HG02938 (cell line): ENCODE data around the gene MRPL43.
"Not testable (repeated sequence)": the region's sequence is repeated elsewhere in the genome, so short reads cannot be mapped to it uniquely, and the experiment has no call there.

Experiments used
- ATAC-seq: cut with Tn5 transposase; IDR thresholded peaks from one replicate; pipeline ENCODE4 v1.9.1; 2021; ENCODE audit warnings: mild to moderate bottlenecking, moderate library complexity; ENCODE audit not compliant: unreplicated experiment

Gene MRPL43

DNA sequence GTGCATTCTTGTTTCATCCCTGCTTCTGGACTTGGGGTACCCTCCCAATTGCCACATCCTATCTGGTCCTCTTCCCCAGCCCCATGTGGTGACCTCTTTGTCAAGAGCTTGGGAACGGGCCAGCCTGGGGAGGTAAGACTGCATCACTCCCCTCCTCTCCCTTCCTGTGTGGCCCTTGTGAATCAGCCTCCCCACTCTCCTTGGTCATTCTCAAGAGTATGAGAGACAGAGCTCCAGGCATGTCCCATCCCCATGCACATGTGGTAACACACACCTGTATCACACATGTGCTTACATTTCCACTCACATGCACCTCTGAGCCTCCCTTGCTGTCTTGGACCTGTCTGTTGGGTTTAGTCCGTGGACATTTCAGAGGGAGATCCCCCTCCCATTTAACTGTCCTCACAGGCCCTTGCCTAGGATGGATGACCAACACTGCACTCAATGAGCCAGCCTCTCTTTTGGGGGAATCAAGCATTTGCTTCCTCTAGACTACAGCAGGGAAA lies 2.6 kb downstream of the MRPL43 start:
- no peak for ATAC-seq

DNA sequence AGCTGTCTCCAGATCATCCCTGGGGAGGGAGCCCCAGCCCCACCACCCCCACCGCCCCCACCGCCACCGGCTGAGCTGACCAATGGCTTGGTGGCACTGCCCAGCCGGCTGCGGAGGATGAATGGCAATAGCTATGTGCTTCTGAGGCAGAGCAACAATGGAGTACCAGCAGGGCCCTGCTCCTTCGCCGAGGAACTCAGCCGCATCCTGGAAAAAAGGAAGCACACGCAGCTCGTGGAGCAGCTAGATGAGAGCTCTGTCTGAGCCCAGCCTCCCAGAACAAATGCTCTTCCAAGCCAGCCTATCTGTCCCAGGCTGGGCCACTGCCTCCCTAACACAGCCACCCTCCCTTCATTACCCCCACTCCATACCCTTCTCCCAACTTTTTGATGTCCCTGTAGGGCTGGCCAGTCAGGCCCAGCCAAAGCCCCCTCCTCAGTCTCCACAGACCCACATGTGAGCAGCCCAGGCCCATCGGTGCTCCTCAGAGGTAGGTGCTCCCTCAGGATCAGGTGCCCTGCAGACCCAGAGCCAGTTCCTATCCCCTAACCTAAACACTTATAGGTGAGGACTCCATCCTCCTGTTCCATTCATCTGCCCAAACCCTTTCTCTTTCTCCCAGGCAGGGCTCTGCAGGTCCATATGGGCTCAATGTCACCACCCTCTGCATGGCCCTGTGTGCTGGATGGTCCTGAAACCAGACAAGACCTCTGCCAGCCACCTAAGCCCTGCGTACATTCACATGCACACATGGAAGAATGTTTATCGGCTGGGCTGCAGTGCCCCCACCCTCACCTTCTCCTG lies 3.2 kb downstream of the MRPL43 start:
- ATAC-seq = no peak

DNA sequence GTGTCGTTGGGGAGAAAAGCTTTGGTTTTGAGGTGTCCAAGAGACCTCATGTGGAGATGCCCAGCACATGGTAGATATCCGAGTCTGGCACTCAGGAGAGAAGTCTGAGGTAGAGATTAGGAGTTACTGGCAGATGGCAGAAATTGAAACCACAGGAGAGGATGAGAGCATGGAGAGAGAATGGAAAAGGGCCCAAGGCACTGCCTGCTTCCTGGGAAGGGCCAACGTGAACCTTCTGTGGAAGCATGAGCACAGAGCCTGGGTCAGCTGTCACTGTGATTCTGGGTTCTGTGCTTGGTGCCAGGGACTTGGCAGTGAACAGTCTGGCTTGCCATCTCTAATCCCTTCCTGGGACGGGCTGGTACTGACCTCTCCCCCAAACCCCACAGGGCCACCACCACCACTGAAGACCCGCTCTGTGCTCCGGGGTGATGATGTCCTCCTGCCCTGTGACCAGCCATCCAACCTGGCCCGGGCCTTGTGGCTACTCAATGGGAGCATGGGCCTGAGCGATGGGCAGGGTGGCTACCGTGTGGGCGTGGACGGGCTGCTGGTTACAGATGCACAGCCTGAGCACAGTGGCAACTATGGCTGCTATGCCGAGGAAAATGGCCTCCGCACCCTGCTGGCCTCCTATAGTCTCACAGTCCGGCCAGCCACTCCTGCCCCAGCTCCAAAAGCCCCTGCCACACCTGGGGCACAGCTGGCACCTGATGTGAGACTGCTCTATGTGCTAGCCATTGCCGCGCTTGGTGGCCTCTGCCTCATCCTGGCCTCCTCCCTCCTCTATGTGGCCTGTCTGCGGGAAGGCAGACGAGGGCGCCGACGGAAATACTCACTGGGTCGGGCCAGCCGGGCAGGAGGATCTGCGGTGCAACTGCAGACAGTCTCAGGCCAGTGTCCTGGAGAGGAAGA lies 4.1 kb downstream of the MRPL43 start:
- no peak for ATAC-seq

DNA sequence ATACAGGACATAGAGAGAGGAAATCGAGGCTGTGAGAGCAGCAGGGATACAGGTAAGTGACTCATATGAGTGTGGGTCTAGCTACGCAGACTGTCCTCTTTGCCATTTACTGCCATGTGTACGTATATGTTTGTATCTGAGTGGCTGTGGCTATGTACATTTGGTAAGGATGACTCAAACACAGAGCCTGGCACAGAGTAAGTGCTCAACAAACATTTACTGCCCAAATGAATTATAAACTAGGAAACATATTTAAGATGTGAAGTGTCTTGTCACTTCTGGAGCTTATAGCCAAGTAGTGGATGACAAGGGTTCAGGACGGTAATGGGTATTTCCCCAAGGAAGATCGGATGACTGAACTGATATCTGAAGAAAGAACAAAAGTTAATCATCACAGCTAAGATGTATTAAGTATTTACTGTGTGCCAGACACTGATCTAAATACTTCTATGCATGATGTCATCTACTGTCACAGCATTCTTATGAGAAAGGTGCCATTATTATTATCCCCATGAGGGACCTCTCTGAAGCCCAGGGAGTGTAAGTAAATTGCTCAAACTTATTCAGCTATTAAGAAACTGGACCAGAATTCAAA lies 6.0 kb downstream of the MRPL43 start:
- no peak for ATAC-seq

DNA sequence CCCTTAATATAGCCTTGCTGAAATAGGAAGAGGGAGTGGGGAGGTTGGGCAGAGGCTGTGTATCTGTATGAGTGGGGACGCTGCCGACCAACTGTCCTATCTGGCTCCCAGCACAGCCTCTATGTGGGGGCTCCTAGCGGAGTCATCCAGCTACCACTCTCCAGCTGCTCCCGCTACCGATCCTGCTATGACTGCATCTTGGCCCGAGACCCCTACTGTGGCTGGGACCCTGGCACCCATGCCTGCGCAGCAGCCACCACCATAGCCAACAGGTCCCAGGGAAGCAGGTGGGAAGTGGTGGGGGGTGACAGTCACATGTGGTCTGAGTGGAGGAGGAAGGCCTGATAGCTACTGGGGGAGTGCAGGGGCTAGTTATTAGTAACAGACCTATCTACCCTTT lies 6.6 kb downstream of the MRPL43 start:
- ATAC-seq = no peak

DNA sequence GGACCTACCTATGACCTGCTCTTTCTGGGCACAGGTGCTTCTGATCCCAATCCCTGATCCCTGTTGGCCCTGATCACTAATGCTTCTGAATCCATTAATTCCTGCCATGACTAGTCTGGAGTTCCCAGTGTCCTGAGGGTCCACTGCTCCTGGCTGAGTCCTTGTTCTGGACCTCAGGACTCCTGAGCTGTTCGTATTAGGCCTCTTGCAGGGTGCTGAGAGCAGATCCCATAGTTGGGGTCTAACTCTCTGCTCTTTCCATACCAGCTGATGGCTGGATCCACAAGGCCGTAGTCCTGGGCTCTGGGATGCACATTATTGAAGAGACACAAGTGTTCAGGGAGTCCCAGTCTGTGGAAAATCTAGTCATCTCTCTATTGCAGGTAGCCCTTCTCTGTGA lies 7.0 kb downstream of the MRPL43 start:
- ATAC-seq = no peak

DNA sequence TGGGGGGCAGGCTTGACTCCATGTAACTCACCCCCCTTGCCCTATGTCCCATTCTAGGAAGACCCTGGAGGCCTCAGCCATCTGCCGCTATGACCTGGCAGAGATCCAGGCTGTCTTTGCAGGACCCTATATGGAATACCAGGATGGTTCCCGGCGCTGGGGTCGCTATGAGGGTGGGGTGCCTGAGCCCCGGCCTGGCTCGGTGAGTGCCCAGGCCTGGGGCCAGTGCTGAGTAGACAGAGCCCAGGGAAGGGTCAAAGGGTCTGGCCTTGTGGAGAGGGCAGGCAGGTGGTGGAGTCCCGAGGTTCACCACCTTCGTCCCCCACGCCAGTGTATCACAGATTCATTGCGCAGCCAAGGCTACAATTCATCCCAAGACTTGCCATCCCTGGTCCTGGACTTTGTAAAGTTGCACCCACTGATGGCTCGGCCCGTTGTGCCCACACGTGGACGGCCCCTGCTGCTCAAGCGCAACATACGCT lies 7.5 kb downstream of the MRPL43 start:
- no peak for ATAC-seq

DNA sequence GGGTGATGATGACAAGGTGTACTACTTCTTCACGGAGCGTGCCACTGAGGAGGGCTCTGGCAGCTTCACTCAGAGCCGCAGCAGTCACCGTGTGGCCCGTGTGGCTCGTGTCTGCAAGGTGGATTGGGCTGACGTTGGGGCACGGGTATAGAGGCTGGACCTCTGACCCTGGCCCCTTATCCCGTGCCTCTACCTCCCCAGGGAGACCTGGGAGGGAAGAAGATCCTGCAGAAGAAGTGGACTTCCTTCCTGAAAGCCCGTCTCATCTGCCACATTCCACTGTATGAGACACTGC lies 8.4 kb downstream of the MRPL43 start:
- ATAC-seq = no peak

DNA sequence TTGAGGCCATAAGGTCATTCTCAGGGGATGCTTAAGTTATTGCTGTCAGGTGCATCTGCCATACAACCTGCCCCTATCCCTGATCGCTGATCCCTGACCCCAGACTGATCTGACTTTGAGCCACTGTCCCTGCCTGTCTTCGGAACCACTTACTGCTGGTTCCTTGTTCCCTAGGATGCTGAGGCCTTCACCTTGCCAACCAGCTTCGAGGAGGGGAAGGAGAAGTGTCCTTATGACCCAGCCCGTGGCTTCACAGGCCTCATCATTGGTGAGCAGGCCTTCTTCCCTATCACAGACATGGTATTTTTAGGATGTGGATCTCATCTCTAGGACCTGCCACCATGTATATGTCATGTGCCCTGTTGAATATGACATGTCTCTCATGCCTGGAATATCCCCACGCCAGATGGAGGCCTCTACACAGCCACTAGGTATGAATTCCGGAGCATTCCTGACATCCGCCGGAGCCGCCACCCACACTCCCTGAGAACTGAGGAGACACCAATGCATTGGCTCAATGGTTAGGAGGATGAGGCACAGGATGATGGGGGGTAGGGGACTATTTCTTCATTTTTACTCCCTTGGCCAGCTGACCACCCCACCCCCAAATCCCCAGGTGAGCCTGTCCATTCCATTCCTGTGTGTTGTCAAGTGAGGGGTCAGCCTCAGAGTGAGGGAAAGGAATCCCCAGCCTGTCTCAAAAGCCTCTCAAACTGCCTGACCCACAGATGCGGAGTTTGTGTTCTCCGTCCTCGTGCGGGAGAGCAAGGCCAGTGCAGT lies 9.0 kb downstream of the MRPL43 start:
- no peak for ATAC-seq

DNA sequence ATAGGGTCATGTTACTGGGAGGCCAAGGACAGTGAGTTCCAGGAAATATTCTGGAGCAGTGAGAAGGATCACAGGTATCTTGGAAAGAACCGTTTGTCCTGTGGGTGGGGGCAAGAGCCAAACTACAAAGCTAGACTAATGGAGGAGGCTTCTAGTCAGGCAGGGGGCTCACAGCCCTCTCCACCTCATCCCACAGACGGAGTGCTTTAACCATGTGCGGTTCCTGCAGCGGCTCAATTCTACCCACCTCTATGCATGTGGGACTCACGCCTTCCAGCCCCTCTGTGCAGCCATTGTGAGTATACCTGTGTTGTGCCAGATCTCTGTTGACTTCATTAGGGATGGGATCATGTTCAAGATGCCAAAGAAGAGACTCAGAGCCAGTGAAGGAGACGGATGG lies 9.9 kb downstream of the MRPL43 start:
- ATAC-seq = no peak

DNA sequence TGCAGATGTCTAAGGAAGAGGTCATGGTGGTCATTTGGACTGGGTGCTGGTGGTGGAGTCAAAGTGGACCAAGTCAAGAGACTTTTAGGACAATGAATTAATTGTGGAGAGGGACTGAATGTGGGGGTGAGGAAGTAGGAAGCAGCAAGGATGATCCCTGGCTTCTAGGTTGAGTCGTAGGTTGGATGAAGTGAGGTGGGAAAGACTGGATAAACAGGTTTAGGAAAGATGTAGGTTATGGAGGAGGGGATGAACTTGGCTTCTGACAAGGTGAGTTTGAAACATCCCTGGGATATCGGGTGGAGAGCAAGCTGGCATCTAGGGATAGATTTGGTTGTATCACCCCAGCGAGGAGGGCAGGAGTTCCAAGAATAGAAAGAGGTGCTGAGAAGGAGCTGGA lies 10.4 kb downstream of the MRPL43 start:
- ATAC-seq = no peak

DNA sequence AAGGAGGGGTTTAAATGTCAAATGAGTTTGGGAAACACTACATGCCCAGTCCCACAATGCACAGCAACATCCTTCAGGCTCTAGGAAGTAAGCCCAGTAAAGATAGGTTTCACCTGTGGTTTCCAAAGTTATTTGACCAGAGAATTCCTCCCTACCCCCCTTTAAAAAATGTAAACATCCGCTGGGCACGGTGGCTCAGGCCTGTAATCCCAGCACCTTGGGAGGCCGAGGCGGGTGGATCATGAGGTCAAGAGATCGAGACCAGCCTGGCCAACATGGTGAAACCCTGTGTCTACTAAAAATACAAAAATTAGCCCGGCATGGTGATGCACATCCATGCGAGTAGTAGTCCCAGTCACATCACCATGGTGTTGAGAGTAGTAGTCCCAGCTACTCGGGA lies 11.9 kb downstream of the MRPL43 start:
- not testable (repeated sequence) for ATAC-seq

DNA sequence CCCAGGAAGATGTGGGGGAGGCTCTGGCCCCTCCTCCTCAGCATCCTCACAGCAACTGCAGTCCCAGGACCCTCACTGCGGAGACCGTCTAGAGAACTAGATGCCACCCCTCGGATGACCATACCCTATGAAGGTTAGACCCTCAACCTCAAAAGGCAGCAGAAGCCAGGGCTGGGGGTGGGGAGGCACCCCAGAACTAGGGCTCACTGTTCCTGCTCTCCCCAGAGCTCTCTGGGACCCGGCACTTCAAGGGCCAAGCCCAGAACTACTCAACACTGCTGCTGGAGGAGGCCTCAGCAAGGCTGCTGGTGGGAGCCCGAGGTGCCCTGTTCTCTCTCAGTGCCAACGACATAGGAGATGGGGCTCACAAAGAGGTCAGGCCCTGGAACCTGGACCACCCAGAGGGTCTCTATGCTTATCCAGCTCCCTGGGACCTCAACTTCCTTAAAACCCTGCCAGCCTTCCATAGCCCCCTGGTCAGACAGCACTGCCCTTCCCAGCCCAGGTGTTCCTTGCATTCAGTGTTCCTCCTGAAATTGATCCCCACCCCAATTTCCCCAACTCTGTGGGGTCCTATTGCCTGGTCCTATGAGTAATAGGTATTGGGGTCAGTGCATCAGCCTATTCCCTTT lies 14.3 kb downstream of the MRPL43 start:
- ATAC-seq = no peak

DNA sequence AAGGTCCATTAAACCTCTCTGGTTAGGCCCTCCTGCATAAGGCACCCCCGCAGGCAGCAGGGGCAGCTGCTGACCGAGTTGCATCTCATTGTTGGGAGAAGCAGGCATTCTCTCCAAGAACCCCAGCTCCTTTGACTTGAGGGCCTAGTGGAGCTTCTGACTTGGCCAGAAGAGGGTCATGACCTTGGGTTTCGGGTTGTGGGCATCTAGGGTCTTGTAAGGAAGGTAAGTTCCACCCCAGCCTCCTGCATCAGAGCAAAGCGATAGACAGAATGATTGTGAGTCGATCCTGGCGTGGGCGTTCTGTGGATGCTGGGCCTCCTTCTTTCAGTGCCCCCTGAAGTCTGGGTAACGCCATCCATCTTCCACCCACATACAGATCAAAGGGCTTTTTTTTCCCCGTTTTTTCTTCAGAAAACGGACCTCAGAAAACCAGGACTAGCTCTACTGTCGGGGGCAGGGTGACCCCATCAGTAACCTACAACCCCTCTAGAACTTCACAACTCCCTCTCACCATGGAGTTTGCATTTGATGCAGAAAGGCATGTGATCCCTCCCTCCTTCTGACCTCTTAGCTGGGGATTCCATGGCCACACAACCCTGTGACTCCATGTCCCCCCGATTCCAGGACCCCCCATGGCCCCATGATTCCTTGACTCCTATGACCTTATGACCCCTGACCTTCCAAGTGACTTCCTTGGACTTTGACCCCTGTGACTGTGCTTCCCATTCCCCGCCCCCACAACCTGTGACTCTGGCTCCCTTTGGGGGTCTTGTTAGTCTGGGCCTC lies 15.0 kb downstream of the MRPL43 start:
- ATAC-seq = no peak

DNA sequence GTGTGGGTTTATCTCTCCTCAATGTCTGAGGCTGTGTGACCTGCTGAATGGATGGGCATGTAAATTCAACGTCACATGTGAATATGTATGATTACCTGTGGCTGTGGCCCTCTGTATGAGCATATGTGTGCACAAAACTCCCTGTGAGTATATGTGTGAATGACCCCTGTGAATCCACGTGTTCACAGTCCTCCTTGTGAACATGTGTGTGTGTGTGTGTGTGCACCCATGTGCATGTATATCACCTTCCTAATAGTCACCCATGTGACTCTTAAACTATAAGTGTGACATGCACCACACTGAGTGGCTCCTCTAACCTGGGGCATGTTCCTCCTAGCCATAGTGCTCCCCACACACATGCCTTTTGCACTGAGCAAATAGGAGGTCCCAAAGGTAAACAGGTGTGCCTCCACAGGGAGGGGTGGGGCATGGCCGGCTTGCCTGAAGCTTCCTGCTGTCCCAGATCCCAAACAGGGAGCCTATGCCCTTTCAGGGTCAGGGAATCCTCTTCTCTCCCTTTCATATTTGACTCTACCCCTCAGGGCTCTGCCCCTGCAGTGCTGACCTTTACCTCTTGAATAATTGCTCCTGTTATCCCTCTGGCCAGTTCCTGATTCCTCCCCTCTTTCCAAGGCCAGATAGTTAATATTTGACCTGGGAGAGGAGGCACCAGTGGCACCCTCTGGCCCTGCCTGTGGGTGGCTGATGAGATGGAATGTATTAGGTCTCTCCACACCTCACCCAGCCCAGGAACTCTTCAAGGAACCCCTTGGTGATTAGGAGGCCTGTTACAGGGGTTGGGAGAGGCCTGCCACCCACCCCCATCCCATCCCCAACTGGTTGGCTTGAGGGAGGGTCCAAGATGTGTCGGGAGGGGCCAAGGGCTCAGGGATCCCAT lies 16.1 kb downstream of the MRPL43 start:
- ATAC-seq = no peak

DNA sequence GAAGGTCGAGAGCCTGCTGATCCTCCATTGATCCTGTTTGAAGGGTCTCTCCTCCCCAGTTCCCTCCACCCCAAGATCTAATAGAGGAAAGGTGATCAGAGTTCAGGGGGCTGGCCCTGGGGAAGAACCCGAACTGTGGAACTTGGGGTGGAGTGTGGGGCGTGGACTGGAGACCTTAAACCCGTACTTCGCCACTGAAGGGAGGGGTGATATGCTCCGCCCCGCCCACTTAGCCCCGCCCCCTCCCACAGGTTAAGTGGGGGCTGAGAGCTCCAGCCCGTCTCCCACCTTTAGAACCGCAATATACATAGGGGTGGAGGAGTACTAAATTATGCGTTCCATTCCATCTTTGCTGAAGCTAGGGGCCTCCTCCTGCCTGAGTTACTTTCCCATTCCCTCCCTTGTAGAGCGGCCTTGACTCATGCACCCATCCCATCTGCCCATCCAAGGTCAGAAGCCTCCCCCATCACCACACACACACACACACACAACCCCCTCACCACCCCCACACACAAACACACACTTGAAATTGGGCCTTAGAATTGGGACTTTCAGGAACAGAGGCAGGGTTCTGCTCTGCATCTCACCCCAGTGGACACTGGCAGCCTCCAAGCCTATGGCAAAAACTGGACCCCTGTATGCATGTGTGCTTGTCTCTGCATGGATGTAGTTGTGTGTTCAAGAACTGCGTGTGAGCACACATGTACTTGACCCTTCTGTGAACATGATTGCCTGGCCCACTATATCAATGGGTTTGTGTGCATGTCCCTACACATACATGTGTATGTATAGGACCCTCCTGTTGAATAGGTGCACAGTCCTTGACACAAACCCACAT lies 17.0 kb downstream of the MRPL43 start:
- no peak for ATAC-seq

DNA sequence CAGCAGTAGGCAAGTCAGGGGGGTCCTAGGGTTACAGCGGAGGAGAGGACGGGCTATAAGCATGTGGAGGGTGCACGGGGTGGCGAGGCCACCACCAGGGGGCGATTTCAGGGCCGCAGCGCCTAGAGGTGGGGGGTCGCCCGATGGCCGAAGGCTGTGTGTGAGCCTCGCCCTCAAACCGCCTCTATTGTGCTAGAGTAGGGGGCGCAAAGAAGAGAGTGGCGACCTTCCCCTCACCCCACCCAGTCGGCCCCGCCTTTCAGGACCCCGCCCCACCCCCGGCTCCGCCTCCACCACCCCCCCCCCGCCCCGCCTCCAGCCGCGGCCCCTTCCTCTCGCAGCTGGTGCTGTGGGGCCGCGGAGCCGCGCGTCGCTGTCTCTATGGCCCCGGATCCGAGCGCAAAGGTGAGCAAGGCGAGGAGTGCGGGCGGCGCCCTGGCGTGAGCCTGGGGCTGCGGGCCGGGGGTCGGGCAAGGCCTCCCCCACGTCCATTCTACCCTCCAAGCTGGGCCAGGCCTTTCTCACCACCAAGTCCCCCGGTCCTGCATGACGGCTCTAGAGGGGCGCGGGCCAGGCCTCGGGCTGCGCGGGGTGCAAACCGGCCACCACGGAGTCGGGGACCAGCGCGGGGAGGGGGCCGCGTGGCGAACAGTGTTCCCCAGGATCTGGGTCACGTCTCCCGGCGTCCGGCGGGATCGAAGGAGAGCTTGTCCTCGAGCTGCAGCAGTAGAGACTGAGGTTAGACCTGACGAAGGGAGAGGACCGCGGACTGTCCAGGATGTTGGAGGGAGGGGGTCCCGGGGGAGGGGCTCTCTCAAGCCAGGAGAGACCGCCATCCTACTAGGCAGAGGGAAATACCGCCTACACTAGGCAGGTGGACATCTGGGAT lies 17.9 kb downstream of the MRPL43 start, which contains the start of gene SEMA4G:
SEMA4G (plus strand) TSS at position 318 of the 889 bp plus-strand sequence. CDS start 3,409 bp downstream, outside the sequence.
- no peak for ATAC-seq
